DOHH2 (cell line): ENCODE results near the gene SART3.

Experiments
- CTCF ChIP-seq: fragments of 200-600 bp; sonication (generic); IDR thresholded peaks from one replicate; pipeline ENCODE4 v1.5.1; 2014; ENCODE audit warnings: antibody characterized with exemption, mild to moderate bottlenecking, low read depth, low read length; ENCODE audit not compliant: poor library complexity, severe bottlenecking
- EZH2phosphoT487 ChIP-seq: fragments of 200-600 bp; sonication (generic); IDR thresholded peaks from 2 replicates; pipeline ENCODE4 v1.6.1; 2017; ENCODE audit warnings: borderline replicate concordance, mild to moderate bottlenecking, antibody characterized with exemption, low read length, moderate library complexity, mixed read lengths

- no peak for TF ChIP-seq CTCF
- no peak for TF ChIP-seq EZH2phosphoT487
Observed at GRCh38 chr12:108578264-108578663, 17.3 kb upstream of the SART3 start.
